DOHH2 (cell line): ENCODE results near the gene SLCO1C1.

Experiments
- CTCF ChIP-seq: fragments of 200-600 bp; sonication (generic); IDR thresholded peaks from one replicate; pipeline ENCODE4 v1.5.1; 2014; ENCODE audit warnings: antibody characterized with exemption, mild to moderate bottlenecking, low read depth, low read length; ENCODE audit not compliant: poor library complexity, severe bottlenecking
- EZH2phosphoT487 ChIP-seq: fragments of 200-600 bp; sonication (generic); IDR thresholded peaks from 2 replicates; pipeline ENCODE4 v1.6.1; 2017; ENCODE audit warnings: borderline replicate concordance, mild to moderate bottlenecking, antibody characterized with exemption, low read length, moderate library complexity, mixed read lengths

GRCh38 chr12:20792971-20793370, 97.8 kb downstream of the SLCO1C1 start:
- TF ChIP-seq CTCF: no peak
- no peak for TF ChIP-seq EZH2phosphoT487
